Activated naive CD4-positive, alpha-beta T cell treated with anti-CD3 and anti-CD28 coated beads, Interleukin-2, amount 10 ng/mL, durations not matched to agents 7 days and 5 days (primary cell): ENCODE measurements around the gene ASMTL.
"Not testable (repeated sequence)": the region's sequence is repeated elsewhere in the genome, so short reads cannot be mapped to it uniquely, and the experiment has no call there.

Experiments
- CTCF ChIA-PET: fragments of 350-600 bp; sonication (Branson Sonifier 250); formaldehyde crosslinking; loops from one replicate; lab custom pipeline; 2021; ENCODE audit warnings: antibody characterized with exemption; lab: Charles Lee
- DNase-seq: peaks from one replicate; pipeline ENCODE4 v3.0.0-alpha.2; 2020
- H3K27ac Mint-ChIP-seq: one replicate; pipeline ENCODE4 v1.8.0; 2021; ENCODE audit warnings: mild to moderate bottlenecking, moderate library complexity, mixed read lengths
- H3K27me3 Mint-ChIP-seq: one replicate; pipeline ENCODE4 v1.8.0; 2021; ENCODE audit warnings: mild to moderate bottlenecking, mixed read lengths
- H3K36me3 Mint-ChIP-seq: one replicate; pipeline ENCODE4 v1.8.0; 2021; ENCODE audit warnings: mixed read lengths
- H3K4me1 Mint-ChIP-seq: one replicate; pipeline ENCODE4 v1.8.0; 2021; ENCODE audit warnings: mixed read lengths
- H3K4me3 Mint-ChIP-seq: one replicate; pipeline ENCODE4 v1.8.0; 2021; ENCODE audit warnings: mild to moderate bottlenecking, moderate library complexity, mixed read lengths
- H3K9me3 Mint-ChIP-seq: one replicate; pipeline ENCODE4 v1.8.0; 2021; ENCODE audit warnings: mixed read lengths

ASMTL gene

DNA sequence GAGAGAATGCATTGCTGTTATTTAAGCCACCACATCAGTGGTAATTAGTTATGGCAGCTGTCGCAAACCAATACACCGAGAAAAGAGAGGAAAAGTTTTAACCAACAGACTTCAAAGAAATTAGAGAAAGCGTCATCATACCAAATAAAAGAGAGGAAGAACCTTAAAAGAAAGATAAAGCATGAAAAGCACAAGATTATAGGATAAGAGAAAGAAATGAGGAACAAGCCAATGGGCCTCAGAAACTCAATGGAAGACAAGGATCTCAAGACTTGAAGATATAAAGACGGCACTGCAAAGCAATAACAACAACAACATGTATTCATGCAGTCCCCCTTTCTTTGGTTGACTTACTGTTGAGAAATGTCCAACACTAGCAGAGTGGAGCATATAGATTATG, 22.8 kb upstream of the ASMTL start:
- H3K9me3 Mint-ChIP-seq, result peaks cover 41% of the 10 kb centered on the region
- H3K27ac Mint-ChIP-seq, result peak overlapping the region; percentile 61
- H3K4me1 Mint-ChIP-seq, result peaks cover 85% of the 10 kb centered on the region
- CTCF ChIA-PET, result no interaction called here
- H3K36me3 Mint-ChIP-seq, result peaks cover 82% of the 10 kb centered on the region
- DNase-seq, result no peak
- H3K27me3 Mint-ChIP-seq, result no peaks in the 10 kb centered on the region
- H3K4me3 Mint-ChIP-seq, result no peak overlapping the region

DNA sequence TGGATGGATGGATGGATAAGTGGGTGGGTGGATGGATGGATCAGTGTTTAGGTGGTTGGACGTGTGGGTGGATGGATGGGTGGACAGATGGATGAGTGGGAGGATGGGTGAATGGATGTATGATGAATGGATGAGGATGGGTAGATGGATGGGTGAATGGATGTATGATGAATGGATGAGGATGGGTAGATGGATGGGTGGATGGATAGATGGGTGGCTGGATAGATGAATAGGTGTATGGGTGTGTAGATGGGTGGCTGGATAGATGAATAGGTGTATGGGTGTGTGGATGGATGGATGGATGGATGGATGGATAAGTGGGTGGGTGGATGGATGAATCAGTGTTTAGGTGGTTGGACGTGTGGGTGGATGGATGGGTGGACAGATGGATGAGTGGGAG, 21.9 kb upstream of the ASMTL start:
- H3K27ac Mint-ChIP-seq, CTCF ChIA-PET, DNase-seq, H3K4me3 Mint-ChIP-seq, H3K27me3 Mint-ChIP-seq: not testable (repeated sequence)
- Mint-ChIP-seq H3K9me3 (peaks cover 38% of the 10 kb centered on the region), H3K4me1 (peaks cover 85% of the 10 kb centered on the region), H3K36me3 (peaks cover 76% of the 10 kb centered on the region)

DNA sequence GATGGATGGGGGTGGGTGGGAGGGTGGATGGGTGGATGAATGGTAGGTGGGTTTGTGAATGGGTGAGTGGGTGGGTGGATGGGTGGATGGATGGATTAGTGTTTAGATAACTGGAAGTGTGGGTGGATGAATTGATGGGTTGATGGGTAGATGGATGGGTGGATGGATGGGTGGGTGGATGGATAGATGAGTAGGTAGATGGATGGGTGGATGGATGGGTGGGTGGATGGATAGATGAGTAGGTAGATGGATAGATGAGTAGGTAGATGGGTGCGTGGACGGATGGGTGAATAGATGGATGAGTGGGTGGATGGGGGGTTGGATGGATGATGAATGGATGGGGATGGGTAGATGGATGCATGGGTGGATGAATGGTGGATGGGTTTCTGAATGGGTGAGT, 20.3 kb upstream of the ASMTL start:
- Mint-ChIP-seq H3K4me3 (no peak overlapping the region), H3K36me3 (peaks cover 72% of the 10 kb centered on the region), H3K9me3 (peaks cover 28% of the 10 kb centered on the region), H3K27ac (peak overlapping the region; percentile 60), H3K4me1 (peaks cover 84% of the 10 kb centered on the region), H3K27me3 (no peaks in the 10 kb centered on the region)
- peak; percentile 18 for DNase-seq
- CTCF ChIA-PET, result no interaction called here

DNA sequence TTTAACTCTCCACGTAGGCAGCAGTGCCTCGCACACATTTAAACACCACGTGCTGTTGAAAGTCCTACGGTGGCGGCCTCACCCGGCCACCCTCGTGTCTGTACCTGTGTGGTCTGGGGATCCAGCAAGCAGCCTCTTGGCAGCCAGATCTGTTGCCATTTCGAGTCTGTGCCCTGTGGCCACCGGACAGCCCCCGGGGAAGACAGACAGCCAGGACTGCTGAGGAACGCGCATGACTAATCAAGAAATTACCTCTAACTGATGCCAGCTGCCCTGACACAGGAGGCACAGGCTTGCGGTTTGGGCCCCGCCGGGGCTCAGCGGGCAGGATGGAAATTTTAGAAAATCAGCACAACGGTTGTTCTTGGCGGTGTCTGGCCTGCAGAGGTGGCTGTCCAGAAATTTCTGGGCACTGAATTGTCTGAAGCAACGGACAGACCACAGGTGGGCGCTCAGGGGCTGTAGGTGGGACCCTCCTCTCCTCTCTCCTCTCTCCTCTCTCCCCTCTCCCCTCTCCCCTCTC, 15.6 kb upstream of the ASMTL start:
- Mint-ChIP-seq H3K4me1 (peaks cover 93% of the 10 kb centered on the region), H3K27me3 (no peaks in the 10 kb centered on the region), H3K27ac (peak overlapping the region; percentile 96), H3K9me3 (peaks cover 8% of the 10 kb centered on the region), H3K36me3 (peaks cover 67% of the 10 kb centered on the region), H3K4me3 (peak overlapping the region; percentile 57)
- DNase-seq, result peak; percentile 78
- CTCF ChIA-PET, result no interaction called here

DNA sequence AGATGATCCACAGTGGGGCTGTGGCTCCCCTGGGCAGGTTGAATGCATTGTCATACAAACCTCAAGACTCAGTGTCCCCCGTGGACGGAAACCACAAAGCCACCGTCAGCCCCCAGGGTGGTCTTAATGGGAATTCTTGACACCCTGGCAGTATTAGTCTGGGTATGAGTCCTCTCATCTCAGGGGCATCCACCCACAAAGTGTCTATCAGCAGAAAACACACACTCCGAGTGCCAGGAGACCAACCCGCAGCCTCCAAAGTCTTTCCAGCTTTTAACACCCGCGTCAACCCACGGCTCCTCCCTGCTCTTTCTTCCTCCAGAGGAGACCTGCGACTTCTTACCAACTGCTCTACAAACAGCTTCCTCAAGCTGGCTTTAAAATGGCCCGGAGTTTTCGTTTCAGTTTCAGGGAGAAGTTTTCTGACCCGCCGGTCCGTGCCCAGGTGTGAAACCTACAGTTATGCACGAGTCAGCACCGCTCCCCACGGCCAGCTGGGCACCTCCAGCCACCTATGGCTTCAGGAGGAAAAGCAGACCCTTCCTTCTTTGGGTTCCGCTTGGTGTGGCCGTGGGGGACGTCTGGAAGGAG, 14.4 kb upstream of the ASMTL start:
- H3K4me3 Mint-ChIP-seq, result peak overlapping the region; percentile 71
- CTCF ChIA-PET, result no interaction called here
- H3K27ac Mint-ChIP-seq, result peak overlapping the region; percentile 96
- peaks cover 3% of the 10 kb centered on the region for H3K9me3 Mint-ChIP-seq
- H3K27me3 Mint-ChIP-seq, result no peaks in the 10 kb centered on the region
- peak; percentile 76 for DNase-seq
- H3K36me3 Mint-ChIP-seq, result peaks cover 63% of the 10 kb centered on the region
- peaks cover 94% of the 10 kb centered on the region for H3K4me1 Mint-ChIP-seq

DNA sequence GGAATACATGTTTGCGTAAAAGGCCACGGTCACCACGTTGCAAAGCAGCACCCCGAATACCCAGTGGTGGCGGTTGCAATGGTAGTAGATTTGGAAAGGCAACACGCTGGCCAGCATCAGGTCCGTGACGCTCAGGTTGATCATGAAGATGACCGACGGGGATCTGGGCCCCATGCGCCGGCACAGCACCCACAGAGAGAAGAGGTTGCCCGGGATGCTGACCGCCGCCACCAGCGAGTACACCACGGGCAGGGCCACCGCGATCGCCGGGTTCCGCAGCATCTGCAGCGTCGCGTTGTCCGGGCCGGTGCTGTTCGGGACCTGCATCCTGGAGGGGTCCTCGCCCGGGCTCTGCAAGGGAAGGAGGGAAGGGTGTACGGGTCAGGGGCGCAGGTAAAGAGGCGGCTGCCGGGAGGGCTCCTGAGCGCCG, 13.5 kb upstream of the ASMTL start:
- peaks cover 55% of the 10 kb centered on the region for H3K36me3 Mint-ChIP-seq
- peak overlapping the region; percentile 67 for H3K27ac Mint-ChIP-seq
- H3K27me3 Mint-ChIP-seq, result no peaks in the 10 kb centered on the region
- peaks cover 90% of the 10 kb centered on the region for H3K4me1 Mint-ChIP-seq
- no peaks in the 10 kb centered on the region for H3K9me3 Mint-ChIP-seq
- CTCF ChIA-PET, result no interaction called here
- peak; percentile 20 for DNase-seq
- no peak overlapping the region for H3K4me3 Mint-ChIP-seq

DNA sequence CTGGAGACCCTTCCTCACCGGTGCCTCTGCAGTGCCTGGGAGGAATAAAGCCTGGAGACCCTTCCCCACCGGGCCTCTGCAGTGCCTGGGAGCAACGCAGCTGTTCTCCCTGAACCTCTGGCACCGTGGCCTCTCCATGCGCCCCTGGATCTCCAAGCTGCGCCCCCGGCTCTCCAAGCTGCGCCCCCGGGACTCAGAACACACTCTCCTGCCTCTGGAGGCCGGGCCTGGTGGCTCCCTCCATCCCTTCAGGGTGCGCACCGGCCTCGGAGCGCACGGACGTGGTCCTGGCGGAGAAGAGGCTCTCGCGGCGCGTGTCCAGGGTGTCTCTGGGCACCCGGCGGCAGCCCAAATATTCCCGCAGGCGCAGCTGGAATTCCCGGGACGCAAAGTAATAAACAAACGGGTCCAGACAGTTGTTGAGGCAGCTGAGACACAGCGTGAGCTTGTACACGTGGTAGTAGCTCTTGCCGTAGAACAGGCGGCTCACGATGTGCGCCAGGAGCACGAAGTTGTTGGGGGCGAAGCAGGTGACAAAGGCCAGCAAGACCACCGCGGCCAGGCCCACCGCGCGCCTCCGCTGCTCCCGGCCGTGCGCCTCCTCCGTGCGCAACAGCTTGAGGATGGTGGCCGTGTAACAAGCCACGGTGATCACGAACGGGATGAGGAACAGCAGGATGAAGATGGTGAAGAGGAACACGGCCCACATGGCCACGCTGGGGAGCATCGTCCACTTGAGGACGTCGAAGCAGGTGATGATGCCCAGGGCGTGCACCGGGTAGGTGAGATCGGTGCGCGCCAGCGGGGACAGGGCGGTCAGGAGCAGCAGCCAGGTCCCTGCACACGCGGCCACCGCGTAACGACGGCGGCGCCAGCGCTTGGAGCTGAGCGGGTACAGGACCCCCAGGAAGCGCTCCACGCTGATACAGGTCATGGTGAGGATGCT, 12.8 kb upstream of the ASMTL start:
- CTCF ChIA-PET, result no interaction called here
- peak overlapping the region; percentile 95 for H3K27ac Mint-ChIP-seq
- DNase-seq, result no peak
- no peaks in the 10 kb centered on the region for H3K27me3 Mint-ChIP-seq
- peak overlapping the region; percentile 73 for H3K4me3 Mint-ChIP-seq
- H3K9me3 Mint-ChIP-seq, result no peaks in the 10 kb centered on the region
- H3K4me1 Mint-ChIP-seq, result peaks cover 87% of the 10 kb centered on the region
- H3K36me3 Mint-ChIP-seq, result peaks cover 55% of the 10 kb centered on the region

DNA sequence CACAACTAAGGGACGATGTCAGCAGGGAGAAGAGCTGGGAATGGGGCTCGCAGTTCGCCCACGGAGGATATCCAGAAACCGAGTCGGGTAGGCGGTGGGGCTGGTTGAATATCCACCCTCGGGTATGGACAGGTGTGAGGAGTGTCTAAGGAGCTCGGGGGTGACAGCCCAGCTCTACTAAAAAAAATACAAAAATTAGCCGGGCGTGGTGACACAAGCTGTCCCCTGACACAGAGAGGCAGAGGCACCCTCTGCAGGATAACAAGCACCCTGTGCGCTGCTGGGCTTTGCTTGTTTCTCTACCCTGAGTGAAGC, 12.2 kb upstream of the ASMTL start:
- CTCF ChIA-PET, result no interaction called here
- H3K36me3 Mint-ChIP-seq, result peaks cover 52% of the 10 kb centered on the region
- H3K4me1 Mint-ChIP-seq, result peaks cover 81% of the 10 kb centered on the region
- H3K9me3 Mint-ChIP-seq, result no peaks in the 10 kb centered on the region
- no peak for DNase-seq
- no peaks in the 10 kb centered on the region for H3K27me3 Mint-ChIP-seq
- peak overlapping the region; percentile 73 for H3K4me3 Mint-ChIP-seq
- peak overlapping the region; percentile 95 for H3K27ac Mint-ChIP-seq

DNA sequence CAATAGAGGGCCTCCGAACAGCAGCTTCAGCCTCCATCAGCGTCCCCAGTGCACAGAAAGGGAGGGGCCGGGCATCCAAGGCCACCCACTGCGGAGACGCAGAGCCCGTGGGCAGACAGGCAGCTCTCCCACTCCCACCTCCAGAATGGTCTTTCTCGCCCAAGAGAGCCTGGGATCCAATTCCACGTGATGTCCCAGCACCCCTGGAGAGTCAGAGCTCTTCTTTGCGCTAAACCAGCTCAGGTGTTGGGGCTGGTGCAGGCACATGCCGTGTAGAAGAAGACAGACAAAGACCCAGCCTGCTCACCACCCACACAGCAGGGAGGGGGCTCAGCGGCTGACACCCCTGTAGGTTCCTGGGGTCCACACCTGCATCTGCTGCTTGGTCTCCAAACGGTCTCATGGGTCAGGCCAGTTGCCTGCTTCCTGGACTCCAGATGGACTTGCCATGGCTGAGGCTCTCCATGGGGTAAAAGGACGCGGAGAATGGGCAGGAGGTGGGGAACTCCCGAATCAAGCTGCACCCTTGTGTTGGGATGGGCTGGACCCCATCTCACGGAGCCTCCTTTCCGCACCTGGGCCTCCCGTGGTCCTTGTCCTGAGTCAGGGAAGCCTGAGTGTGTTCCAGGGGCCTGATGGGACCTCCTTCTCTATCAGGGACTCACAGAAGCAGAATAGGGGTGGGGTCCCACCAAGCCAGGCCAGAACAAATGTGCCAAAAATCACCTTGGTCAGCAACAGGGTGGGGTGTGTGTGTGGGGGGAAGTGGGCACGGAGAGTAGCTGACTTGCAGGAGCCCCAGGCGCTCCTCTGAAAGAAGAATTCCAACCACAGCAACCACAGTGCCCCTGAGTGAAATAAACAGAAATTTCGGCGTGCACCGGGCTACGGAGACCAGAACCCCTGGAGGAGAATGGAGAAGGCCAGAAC, 11.6 kb upstream of the ASMTL start:
- H3K9me3 Mint-ChIP-seq, result no peaks in the 10 kb centered on the region
- no peaks in the 10 kb centered on the region for H3K27me3 Mint-ChIP-seq
- H3K4me1 Mint-ChIP-seq, result peaks cover 75% of the 10 kb centered on the region
- H3K36me3 Mint-ChIP-seq, result peaks cover 50% of the 10 kb centered on the region
- H3K27ac Mint-ChIP-seq, result peak overlapping the region; percentile 95
- peak overlapping the region; percentile 73 for H3K4me3 Mint-ChIP-seq
- CTCF ChIA-PET, result no interaction called here
- peak; percentile 55 for DNase-seq

DNA sequence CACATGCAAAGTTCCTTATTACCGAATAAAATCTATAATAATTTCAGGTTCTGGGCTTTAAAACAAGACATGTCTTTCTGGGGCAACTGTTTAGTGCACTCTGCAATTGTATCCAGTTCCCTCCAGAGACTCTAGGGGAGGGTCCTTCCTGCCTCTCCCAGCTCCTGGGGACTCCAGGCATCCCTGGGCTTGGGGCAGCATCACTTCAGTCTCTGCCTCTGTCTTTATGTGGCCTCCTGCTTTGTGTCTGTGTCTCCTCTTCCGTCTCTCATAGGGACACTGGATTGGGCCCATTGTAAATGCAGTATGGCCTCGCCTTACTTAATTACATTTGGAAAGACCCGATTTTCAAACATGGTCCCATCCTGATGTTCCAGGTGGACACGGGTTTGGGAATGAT, 10.9 kb upstream of the ASMTL start:
- Mint-ChIP-seq H3K9me3 (no peaks in the 10 kb centered on the region), H3K4me1 (peaks cover 71% of the 10 kb centered on the region), H3K27ac (peak overlapping the region; percentile 95), H3K27me3 (no peaks in the 10 kb centered on the region), H3K36me3 (peaks cover 48% of the 10 kb centered on the region), H3K4me3 (peak overlapping the region; percentile 8)
- DNase-seq, result peak; percentile 19
- CTCF ChIA-PET, result no interaction called here

DNA sequence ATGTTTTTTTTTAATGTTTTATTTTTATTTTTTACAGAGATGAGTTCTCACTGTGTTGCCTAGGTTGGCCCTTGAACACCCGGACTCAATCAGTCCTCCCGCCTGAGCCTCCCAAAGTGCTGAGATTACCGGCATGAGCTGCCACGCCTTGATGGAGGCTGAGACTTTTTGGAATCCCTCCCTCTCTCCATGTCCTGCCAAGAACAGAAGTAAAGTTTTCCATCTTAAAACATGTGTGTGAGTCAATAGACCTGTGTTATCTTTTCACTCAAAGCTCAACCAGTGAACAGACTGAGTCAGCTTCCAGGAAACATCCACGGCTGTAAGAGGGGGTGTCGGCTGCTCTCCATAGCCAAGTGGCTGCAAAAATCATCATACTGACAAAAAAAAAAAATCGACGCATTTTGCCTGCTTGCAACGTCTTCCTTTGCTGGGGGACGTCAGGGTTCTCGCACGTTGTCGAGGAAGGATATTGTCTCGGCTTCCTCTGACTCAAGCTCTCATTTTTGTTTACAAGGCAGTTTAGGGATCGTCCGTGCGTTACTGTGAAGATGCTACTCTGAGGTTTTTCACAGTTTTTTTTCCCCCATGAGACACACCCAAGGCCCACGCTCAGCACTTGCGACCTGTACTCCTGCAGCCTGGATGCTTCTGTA, 10.0 kb upstream of the ASMTL start:
- DNase-seq, result peak; percentile 83
- Mint-ChIP-seq H3K27me3 (no peaks in the 10 kb centered on the region), H3K9me3 (no peaks in the 10 kb centered on the region), H3K4me3 (peak overlapping the region; percentile 25), H3K27ac (peak overlapping the region; percentile 95), H3K36me3 (peaks cover 43% of the 10 kb centered on the region), H3K4me1 (peaks cover 62% of the 10 kb centered on the region)
- CTCF ChIA-PET, result no interaction called here

DNA sequence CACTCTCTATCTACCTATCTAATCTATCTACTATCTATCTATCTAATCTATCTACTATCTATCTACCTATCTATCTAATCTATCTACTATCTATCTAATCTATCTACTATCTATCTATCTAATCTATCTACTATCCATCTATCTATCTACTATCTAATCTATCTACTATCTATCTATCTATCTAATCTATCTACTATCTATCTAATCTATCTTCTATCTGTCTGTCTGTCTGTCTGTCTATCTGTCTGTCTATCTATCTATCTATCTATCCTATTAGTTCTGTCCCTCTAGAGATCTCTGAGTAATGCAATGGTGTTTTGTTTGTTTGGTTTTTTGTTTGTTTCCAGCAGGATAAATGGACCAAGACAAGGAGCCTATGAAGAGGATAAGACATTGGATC, 9.4 kb upstream of the ASMTL start:
- Mint-ChIP-seq H3K36me3 (peaks cover 39% of the 10 kb centered on the region), H3K27me3 (no peaks in the 10 kb centered on the region), H3K27ac (peak overlapping the region; percentile 95), H3K9me3 (no peaks in the 10 kb centered on the region), H3K4me1 (peaks cover 56% of the 10 kb centered on the region), H3K4me3 (peak overlapping the region; percentile 11)
- CTCF ChIA-PET, result no interaction called here
- no peak for DNase-seq

DNA sequence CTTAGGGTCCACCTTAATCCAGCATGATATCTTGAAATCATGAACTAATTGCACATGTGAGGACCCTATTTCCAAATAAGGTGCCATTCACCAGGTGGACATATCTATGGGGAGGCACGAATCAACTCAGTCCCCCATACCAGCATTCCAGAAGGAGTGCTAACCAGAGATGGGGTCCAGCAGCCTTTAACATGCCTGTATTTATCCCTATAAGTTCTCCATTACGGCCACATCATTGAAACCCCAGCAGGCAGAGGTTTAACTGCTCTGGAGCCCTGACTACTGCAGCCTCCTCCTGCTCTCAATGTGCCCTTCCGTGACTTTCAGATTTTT, 3.2 kb upstream of the ASMTL start:
- CTCF ChIA-PET, result no interaction called here
- Mint-ChIP-seq H3K36me3 (no peaks in the 10 kb centered on the region), H3K4me3 (no peak overlapping the region), H3K4me1 (peaks cover 16% of the 10 kb centered on the region), H3K27ac (no peak overlapping the region), H3K27me3 (no peaks in the 10 kb centered on the region), H3K9me3 (no peaks in the 10 kb centered on the region)
- no peak for DNase-seq
